ENCODE measurements around the gene XIAP.

DNA sequence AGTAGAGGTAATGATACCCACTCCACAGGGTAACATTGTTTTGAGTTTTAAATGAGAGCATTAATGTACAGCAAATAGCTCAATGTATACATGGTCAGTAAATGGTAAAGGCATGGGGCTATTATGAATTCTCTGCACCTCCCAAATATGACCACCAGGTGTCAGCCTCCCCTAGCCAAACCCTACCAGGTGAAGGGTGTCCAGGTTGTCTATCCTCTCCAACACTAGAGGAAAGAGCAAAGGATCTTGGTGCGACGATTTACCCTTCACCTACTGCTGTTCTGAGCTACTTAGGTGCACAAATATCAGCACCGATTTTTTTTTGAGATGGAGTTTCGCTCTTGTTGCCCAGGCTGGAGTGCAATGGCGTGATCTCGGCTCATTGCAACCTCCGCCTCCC is 26.5 kb upstream of the XIAP start:
- TF ChIP-seq POLR2A (IDR thresholded peaks at IDR 0.05) (no peak), CTCF (IDR thresholded peaks at IDR 0.05) (peak; percentile 59 to 70 (median 65)), POLR2AphosphoS5 (IDR thresholded peaks at IDR 0.05) (no peak)

Data from breast epithelium (tissue), 3 donors.